GM12878 (cell line): Measurements from ENCODE around the gene HLA-DQB1. TPM values are rescaled to one million over a fixed set of nuclear protein-coding genes. Genes with fewer than 3 reads are reported as not detected.

Experiments
- CBFB ChIP-seq: IDR thresholded peaks from 2 replicates; pipeline ENCODE4 v1.6.1; 2016; ENCODE audit warnings: antibody characterized with exemption, low read depth
- CEBPB ChIP-seq, 2 experiments: fragments of 150-350 bp in 1 of 2; IDR thresholded peaks; 2 replicates each; pipeline ENCODE4 v1.6.1; 2012 to 2014; ENCODE audit warnings: low read depth in 2 of 2, low read length in 2 of 2, borderline replicate concordance in 1 of 2, inconsistent platforms in 1 of 2
- FOS ChIP-seq: IDR thresholded peaks from 3 replicates; pipeline ENCODE4 v1.6.1; 2011; ENCODE audit warnings: borderline replicate concordance; ENCODE audit not compliant: insufficient read length; ENCODE audit errors: extremely low read depth
- HDAC6 ChIP-seq: fragments of 200-600 bp; sonication (generic); IDR thresholded peaks from one replicate; pipeline ENCODE4 v1.8.0; 2017; ENCODE audit warnings: antibody characterized with exemption; ENCODE audit not compliant: unreplicated experiment
- IKZF2 ChIP-seq, 2 experiments: fragments of 450-650 bp; IDR thresholded peaks; 2 replicates each; pipeline ENCODE4 v1.6.1; 2017; ENCODE audit warnings: mild to moderate bottlenecking in 2 of 2, moderate library complexity in 2 of 2
- MTA2 ChIP-seq: fragments of 450-650 bp; IDR thresholded peaks from 2 replicates; pipeline ENCODE4 v1.6.1; 2016; ENCODE audit warnings: low read depth, mild to moderate bottlenecking, moderate library complexity
- MYC ChIP-seq: IDR thresholded peaks from 2 replicates; pipeline ENCODE4 v1.6.1; 2011; ENCODE audit warnings: mild to moderate bottlenecking, low read length, moderate library complexity, inconsistent platforms; ENCODE audit not compliant: insufficient read depth, insufficient replicate concordance, insufficient read length, severe bottlenecking
- NBN ChIP-seq: fragments of 450-650 bp; IDR thresholded peaks from 2 replicates; pipeline ENCODE4 v1.6.1; 2016
- NFXL1 ChIP-seq: fragments of 450-650 bp; IDR thresholded peaks from 2 replicates; pipeline ENCODE4 v1.6.1; 2017; ENCODE audit warnings: antibody characterized with exemption, mild to moderate bottlenecking, borderline replicate concordance
- PAX5 ChIP-seq: IDR thresholded peaks from 2 replicates; pipeline ENCODE4 v1.6.1; 2011; ENCODE audit warnings: low read depth, low read length, borderline replicate concordance
- PML ChIP-seq: IDR thresholded peaks from 2 replicates; pipeline ENCODE4 v1.6.1; 2012; ENCODE audit warnings: low read length, inconsistent platforms
- POLR2AphosphoS2 ChIP-seq: IDR thresholded peaks from 2 replicates; pipeline ENCODE4 v1.6.1; 2011; ENCODE audit warnings: low read depth, mild to moderate bottlenecking, low read length, improper control_type of control experiment, moderate library complexity
- POLR2AphosphoS5 ChIP-seq: IDR thresholded peaks from 2 replicates; pipeline ENCODE4 v1.6.1; 2011; ENCODE audit warnings: mild to moderate bottlenecking, low read length, inconsistent platforms
- RAD51 ChIP-seq: fragments of 450-650 bp; IDR thresholded peaks from 2 replicates; pipeline ENCODE4 v1.6.1; 2016; ENCODE audit warnings: moderate library complexity, mild to moderate bottlenecking, inconsistent platforms
- SMC3 ChIP-seq: IDR thresholded peaks from 2 replicates; pipeline ENCODE4 v1.6.1; 2011; ENCODE audit warnings: low read length, improper control_type of control experiment, borderline replicate concordance
- SRF ChIP-seq, 2 experiments: IDR thresholded peaks; 2 replicates each; pipeline ENCODE4 v1.6.1; 2011; ENCODE audit warnings: low read depth in 2 of 2, low read length in 2 of 2, mild to moderate bottlenecking in 1 of 2, moderate library complexity in 1 of 2
- TAF1 ChIP-seq: IDR thresholded peaks from 2 replicates; pipeline ENCODE4 v1.6.1; 2011; ENCODE audit warnings: mild to moderate bottlenecking, low read depth, low read length, borderline replicate concordance
- USF1 ChIP-seq: IDR thresholded peaks from 2 replicates; pipeline ENCODE4 v1.6.1; 2011; ENCODE audit warnings: borderline replicate concordance, low read depth, mild to moderate bottlenecking, moderate library complexity, mixed read lengths, low read length; ENCODE audit not compliant: insufficient read depth; ENCODE audit errors: extremely low read length
- USF2 ChIP-seq: IDR thresholded peaks from 2 replicates; pipeline ENCODE4 v1.6.1; 2011; ENCODE audit warnings: low read depth, low read length, improper control_type of control experiment, borderline replicate concordance
- ZNF384 ChIP-seq: IDR thresholded peaks from 2 replicates; pipeline ENCODE4 v1.6.1; 2012; ENCODE audit warnings: low read depth, mild to moderate bottlenecking, low read length, improper control_type of control experiment, borderline replicate concordance
- polyA plus RNA-seq, 11 experiments: library from polyadenylated mRNA; depleted of rRNA in 4 of 11; unstranded in 6 of 11; stranded (reverse) in 5 of 11; fragments of >200 nt; fragmentation: Nextera tagmentation in 4 of 11; fragmentation: Illumina TruSeq in 1 of 11; extraction: Ambion mirVana in 4 of 11; extraction: Trizol in 1 of 11; gene quantifications; 1 replicate in 1 of 11; 2 replicates in 10 of 11; pipeline versions ENCODE4 v1.2.1 to v1.2.3, GENCODE V29; 2011 to 2016; ENCODE audit warnings: inconsistent platforms in 2 of 11, missing spikeins in 2 of 11, low read depth in 1 of 11
- total RNA-seq, 4 experiments: library from RNA; depleted of rRNA in 3 of 4; stranded (reverse); fragments of >200 nt in 3 of 4; fragmentation: Illumina TruSeq in 1 of 4; extraction: Trizol in 1 of 4; gene quantifications; 2 replicates each; pipeline versions ENCODE4 v1.2.1 to v1.2.3, GENCODE V29; 2013 to 2021
- TF ChIP-seq, protein P1 (sequence below): fragments of 450-650 bp; IDR thresholded peaks from 2 replicates; pipeline ENCODE4 v1.6.1; 2017; ENCODE audit warnings: mild to moderate bottlenecking, moderate library complexity
- TF ChIP-seq, protein P2 (sequence below): fragments of 450-650 bp; IDR thresholded peaks from 2 replicates; pipeline ENCODE4 v1.6.1; 2016; ENCODE audit warnings: mild to moderate bottlenecking
- TF ChIP-seq, protein P3 (sequence below): IDR thresholded peaks from 2 replicates; pipeline ENCODE4 v1.6.1; 2012; ENCODE audit warnings: low read length, inconsistent platforms

HLA-DQB1 gene
- total and polyA plus RNA-seq, 10 of the 15 experiments (the other 5 are each of a cell fraction or from before 2014, with no cell fraction given) = 38.1 to 403 (median 91.4) TPM

DNA sequence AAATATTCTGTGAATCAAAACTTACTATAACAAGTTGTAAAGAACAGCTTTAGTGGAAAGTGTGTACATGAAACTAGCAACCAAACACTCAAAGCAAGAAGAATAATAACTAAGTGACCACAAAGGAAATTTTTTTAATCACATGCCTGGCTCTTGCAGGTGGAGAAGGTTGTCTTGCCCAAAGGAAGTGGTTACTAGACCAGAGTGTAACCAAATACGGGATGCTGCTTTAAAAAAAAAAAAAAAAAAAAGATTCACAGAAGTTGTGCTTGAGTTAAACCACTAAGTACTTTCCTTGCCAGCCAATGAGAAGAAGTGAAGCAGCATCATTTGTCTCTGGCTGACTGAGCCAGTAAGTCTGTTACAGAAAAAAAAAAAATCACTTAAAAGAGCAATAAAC is 19.1 kb upstream of the HLA-DQB1 start (continued):
- TF ChIP-seq FOS (no peak), SRF (IDR thresholded peaks at IDR 0.05; ENCODE audit: low read depth in 2 of 2, low read length in 2 of 2) (peak in 1 of 2 experiments; percentile 74; a peak in 2 of 4 replicates), USF1 (no peak), PML (peak; percentile 31; the same call in 1 of the 2 replicates), ZNF384 (peak; percentile 99), POLR2AphosphoS2 (no peak), NFXL1 (no peak), SMC3 (no peak), IKZF2 (IDR thresholded peaks at IDR 0.05) (peak; percentile 85 to 91; a peak in 3 of 4 replicates), USF2 (no peak; the same call in 1 of the 2 replicates), HDAC6 (no peak), CEBPB (IDR thresholded peaks at IDR 0.05; ENCODE audit: borderline replicate concordance in 1 of 2, low read depth in 2 of 2, low read length in 2 of 2) (peak in 1 of 2 experiments; percentile 78; a peak in 1 of 4 replicates), MTA2 (peak; percentile 93), MYC (no peak), POLR2AphosphoS5 (no peak), TAF1 (no peak), PAX5 (peak; percentile 93), CBFB (peak; percentile 92), RAD51 (peak; percentile 84), NBN (peak; percentile 88)
- TF ChIP-seq, protein P1, sequence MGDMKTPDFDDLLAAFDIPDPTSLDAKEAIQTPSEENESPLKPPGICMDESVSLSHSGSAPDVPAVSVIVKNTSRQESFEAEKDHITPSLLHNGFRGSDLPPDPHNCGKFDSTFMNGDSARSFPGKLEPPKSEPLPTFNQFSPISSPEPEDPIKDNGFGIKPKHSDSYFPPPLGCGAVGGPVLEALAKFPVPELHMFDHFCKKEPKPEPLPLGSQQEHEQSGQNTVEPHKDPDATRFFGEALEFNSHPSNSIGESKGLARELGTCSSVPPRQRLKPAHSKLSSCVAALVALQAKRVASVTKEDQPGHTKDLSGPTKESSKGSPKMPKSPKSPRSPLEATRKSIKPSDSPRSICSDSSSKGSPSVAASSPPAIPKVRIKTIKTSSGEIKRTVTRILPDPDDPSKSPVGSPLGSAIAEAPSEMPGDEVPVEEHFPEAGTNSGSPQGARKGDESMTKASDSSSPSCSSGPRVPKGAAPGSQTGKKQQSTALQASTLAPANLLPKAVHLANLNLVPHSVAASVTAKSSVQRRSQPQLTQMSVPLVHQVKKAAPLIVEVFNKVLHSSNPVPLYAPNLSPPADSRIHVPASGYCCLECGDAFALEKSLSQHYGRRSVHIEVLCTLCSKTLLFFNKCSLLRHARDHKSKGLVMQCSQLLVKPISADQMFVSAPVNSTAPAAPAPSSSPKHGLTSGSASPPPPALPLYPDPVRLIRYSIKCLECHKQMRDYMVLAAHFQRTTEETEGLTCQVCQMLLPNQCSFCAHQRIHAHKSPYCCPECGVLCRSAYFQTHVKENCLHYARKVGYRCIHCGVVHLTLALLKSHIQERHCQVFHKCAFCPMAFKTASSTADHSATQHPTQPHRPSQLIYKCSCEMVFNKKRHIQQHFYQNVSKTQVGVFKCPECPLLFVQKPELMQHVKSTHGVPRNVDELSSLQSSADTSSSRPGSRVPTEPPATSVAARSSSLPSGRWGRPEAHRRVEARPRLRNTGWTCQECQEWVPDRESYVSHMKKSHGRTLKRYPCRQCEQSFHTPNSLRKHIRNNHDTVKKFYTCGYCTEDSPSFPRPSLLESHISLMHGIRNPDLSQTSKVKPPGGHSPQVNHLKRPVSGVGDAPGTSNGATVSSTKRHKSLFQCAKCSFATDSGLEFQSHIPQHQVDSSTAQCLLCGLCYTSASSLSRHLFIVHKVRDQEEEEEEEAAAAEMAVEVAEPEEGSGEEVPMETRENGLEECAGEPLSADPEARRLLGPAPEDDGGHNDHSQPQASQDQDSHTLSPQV = peak; percentile 63; the same call in 1 of the 2 replicates
- TF ChIP-seq, protein P2, sequence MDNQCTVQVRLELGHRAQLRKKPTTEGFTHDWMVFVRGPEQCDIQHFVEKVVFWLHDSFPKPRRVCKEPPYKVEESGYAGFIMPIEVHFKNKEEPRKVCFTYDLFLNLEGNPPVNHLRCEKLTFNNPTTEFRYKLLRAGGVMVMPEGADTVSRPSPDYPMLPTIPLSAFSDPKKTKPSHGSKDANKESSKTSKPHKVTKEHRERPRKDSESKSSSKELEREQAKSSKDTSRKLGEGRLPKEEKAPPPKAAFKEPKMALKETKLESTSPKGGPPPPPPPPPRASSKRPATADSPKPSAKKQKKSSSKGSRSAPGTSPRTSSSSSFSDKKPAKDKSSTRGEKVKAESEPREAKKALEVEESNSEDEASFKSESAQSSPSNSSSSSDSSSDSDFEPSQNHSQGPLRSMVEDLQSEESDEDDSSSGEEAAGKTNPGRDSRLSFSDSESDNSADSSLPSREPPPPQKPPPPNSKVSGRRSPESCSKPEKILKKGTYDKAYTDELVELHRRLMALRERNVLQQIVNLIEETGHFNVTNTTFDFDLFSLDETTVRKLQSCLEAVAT = peak; percentile 95
- TF ChIP-seq, protein P3, sequence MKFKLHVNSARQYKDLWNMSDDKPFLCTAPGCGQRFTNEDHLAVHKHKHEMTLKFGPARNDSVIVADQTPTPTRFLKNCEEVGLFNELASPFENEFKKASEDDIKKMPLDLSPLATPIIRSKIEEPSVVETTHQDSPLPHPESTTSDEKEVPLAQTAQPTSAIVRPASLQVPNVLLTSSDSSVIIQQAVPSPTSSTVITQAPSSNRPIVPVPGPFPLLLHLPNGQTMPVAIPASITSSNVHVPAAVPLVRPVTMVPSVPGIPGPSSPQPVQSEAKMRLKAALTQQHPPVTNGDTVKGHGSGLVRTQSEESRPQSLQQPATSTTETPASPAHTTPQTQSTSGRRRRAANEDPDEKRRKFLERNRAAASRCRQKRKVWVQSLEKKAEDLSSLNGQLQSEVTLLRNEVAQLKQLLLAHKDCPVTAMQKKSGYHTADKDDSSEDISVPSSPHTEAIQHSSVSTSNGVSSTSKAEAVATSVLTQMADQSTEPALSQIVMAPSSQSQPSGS = peak; percentile 87
